GM12891 (cell line): ENCODE results near the gene POLR1F.

Experiments
- PAX5 ChIP-seq: IDR thresholded peaks from 2 replicates; pipeline ENCODE4 v1.6.1; 2011; ENCODE audit warnings: low read length, moderate library complexity, mild to moderate bottlenecking; ENCODE audit not compliant: insufficient read depth, severe bottlenecking
- POLR2A ChIP-seq: IDR thresholded peaks from 2 replicates; pipeline ENCODE4 v1.6.1; 2011; ENCODE audit warnings: low read depth, low read length, control low read depth
- POLR2AphosphoS5 ChIP-seq: IDR thresholded peaks from 2 replicates; pipeline ENCODE4 v1.6.1; 2011; ENCODE audit warnings: low read depth, low read length, control low read depth
- SPI1 ChIP-seq: IDR thresholded peaks from 2 replicates; pipeline ENCODE4 v1.6.1; 2011; ENCODE audit warnings: low read depth, low read length, control low read depth
- TAF1 ChIP-seq: IDR thresholded peaks from 2 replicates; pipeline ENCODE4 v1.6.1; 2011; ENCODE audit warnings: low read depth, low read length, control low read depth

DNA sequence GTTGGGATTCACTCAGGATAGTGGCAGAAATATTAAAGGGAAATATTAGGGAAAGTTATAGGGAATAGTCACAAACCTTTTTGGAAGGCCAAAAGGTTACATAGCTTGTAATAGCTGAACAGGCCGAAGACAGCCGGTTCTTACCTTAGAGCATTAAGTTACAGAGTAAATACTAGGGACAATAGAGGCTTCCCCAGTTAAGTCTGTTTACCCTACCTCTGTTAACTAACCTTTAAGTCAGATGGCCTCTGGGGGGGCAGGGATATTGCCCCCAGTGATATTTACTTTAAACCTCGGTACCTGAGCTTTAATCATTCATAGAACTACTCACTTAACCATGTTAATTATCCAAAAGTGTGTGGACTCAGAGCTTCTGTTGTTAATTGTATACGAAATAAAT lies 7.4 kb downstream of the POLR1F start:
- TF ChIP-seq POLR2A (no peak), PAX5 (no peak), POLR2AphosphoS5 (no peak), SPI1 (no peak), TAF1 (no peak)
